ENCODE data around the gene LRP6.

Gene LRP6

DNA sequence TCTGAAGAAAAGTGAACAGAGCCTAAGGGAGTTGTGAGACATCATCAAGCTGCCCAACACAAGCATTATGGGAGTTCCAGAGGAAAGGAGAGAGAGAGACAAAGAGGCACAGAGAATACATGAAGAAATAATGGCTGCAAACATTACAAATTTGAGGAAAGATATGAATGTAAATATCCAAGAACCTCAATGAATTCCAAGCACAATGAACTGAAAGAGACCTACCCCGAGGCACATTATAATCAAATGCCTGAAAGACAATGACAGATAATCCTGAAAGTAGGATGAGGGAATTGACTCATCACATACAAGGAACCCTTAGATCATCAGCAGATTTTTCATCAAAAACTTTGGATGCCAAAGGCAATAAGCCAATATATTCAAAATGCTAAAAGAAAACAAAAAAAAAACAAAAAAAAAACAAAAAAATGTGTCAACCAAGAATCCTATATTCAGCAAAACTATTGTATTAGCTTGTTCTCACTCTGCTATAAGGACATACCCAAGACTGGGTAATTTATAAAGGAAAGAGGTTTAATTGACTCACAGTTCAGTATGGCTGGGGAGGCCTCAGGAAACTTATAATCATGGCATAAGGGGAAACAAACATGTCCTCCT, 158.3 kb downstream of the LRP6 start:
- no peak overlapping the region for H3K27ac ChIP-seq
- TF ChIP-seq, protein P1, sequence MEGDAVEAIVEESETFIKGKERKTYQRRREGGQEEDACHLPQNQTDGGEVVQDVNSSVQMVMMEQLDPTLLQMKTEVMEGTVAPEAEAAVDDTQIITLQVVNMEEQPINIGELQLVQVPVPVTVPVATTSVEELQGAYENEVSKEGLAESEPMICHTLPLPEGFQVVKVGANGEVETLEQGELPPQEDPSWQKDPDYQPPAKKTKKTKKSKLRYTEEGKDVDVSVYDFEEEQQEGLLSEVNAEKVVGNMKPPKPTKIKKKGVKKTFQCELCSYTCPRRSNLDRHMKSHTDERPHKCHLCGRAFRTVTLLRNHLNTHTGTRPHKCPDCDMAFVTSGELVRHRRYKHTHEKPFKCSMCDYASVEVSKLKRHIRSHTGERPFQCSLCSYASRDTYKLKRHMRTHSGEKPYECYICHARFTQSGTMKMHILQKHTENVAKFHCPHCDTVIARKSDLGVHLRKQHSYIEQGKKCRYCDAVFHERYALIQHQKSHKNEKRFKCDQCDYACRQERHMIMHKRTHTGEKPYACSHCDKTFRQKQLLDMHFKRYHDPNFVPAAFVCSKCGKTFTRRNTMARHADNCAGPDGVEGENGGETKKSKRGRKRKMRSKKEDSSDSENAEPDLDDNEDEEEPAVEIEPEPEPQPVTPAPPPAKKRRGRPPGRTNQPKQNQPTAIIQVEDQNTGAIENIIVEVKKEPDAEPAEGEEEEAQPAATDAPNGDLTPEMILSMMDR (IDR thresholded peaks at IDR 0.05): no peak
- no peak for DNase-seq (ENCODE audit: low spot score)
- H3K4me3 ChIP-seq: no peak overlapping the region

DNA sequence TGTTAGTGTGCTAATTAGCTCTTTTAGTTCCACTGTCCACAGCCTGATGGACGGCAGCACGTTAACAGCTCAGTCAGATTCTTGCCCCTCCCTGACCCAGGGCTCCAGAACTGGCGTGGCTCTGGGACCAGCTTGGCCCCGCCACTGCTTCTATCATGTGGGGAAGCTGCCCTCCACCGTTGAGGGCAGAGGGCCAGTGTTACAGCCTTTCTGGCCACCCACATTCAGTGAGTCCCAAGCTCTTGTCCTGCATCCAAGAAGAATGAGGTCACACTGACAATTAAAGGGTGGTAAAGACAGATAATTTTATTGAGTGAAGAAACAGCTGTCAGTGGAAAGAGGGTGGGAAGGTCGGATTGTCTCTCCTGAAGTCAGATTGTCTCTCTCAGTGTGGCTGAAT, 159.2 kb downstream of the LRP6 start:
- TF ChIP-seq, protein P1 (IDR thresholded peaks at IDR 0.05): no peak
- no peak overlapping the region for H3K27ac ChIP-seq
- no peak overlapping the region for H3K4me3 ChIP-seq
- no peak for DNase-seq (ENCODE audit: low spot score)

DNA sequence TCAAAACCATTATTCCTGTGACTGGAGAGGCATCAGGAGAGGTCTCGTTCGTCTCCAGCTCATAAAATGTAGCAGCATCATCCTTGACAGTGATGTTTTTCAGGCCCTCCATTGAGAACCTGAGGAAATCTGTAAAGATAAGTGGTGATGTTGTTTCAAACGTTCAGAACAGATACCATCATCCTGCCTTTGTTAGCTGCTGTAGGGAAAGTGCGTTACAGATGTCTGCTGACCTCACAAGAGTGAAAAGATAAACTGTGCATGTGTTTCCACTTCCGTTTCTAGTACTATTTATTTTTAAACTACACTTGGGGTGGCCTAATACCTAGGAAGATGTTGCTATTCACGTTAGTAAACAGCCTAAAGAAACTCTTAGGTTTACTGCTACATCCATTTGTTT, 167.7 kb downstream of the LRP6 start:
- DNase-seq (ENCODE audit: low spot score): no peak
- TF ChIP-seq, protein P1 (IDR thresholded peaks at IDR 0.05): no peak
- Histone ChIP-seq H3K4me3 (no peak overlapping the region), H3K27ac (no peak overlapping the region)

DNA sequence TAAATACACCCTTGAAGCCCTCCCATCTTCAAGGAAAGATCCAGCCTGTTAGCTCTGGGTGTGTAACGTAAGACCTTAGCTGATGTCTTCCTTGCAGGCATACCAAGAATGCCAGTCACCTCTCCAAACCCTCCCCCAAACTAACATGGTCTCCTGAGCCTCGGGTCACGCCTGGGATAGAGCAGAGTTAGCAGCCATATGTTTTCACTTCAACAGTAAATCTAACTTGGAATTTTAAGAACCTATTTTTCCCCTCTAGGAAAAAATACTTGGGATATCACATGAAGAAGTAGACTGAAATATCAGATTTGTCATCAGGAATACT, 168.2 kb downstream of the LRP6 start:
- TF ChIP-seq, protein P1 (IDR thresholded peaks at IDR 0.05): no peak
- DNase-seq (ENCODE audit: low spot score): no peak

DNA sequence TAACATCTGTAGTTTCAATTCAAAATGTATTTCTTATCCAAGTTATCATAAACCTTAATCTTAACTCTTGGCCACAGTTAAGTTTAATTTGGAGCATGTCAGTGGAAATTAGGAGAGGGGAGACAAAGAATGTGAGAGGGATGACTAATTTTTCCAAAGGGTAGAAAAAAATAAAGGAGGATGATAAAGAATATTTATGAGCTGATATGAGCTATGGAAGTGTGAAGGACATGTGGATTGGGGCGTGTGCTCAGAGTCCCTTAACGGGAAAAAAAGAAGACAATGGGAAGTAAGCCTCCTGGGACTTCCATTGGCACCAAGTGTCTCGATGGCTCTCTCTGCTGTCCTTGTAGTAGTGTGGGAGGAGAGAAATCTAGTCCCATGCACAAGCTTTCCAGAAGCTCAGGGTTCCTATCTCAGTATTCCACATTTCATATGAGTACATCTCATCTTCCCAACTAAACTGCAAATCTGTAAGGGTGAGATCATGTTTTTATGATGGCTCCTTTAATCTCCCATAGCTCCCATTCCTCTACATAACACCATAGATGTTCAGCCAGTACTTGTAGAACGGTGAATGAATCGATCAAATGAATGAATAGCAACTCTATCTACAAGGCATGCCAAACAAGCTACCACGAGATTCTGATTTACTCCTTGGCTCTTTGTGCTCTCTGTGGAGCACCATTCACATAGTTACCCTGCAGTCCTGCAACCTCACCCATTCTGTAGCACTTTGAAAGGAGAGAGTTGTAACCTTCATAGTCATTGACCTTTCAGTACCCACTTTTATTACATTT, 168.8 kb downstream of the LRP6 start:
- no peak overlapping the region for H3K4me3 ChIP-seq
- DNase-seq (ENCODE audit: low spot score): no peak
- H3K27ac ChIP-seq: no peak overlapping the region
- TF ChIP-seq, protein P1 (IDR thresholded peaks at IDR 0.05): no peak

More for the DNA sequence above, 168.2 kb downstream of the LRP6 start:
- Histone ChIP-seq H3K4me3 (no peak overlapping the region), H3K27ac (no peak overlapping the region)

DNA sequence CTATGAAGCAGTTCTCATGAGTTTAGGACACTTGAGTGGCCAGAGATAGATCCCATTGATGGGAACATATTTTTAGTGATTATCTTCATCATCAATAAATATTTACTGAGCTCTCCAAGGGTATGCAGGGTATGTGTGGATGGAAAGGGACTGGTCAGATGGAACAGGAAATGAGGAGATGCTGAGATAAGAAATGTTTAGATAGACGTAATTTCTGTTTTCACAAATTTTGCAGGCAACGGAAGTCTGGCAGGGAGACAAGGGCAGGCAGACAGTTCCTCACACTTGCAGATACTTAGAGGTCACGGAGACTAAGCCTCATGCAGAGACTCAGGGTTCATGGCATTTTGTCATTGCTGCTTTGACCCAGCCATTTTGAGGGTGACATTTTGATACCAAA, 171.8 kb downstream of the LRP6 start:
- no peak overlapping the region for H3K4me3 ChIP-seq
- no peak for DNase-seq (ENCODE audit: low spot score)
- TF ChIP-seq, protein P1 (IDR thresholded peaks at IDR 0.05): no peak
- no peak overlapping the region for H3K27ac ChIP-seq

DNA sequence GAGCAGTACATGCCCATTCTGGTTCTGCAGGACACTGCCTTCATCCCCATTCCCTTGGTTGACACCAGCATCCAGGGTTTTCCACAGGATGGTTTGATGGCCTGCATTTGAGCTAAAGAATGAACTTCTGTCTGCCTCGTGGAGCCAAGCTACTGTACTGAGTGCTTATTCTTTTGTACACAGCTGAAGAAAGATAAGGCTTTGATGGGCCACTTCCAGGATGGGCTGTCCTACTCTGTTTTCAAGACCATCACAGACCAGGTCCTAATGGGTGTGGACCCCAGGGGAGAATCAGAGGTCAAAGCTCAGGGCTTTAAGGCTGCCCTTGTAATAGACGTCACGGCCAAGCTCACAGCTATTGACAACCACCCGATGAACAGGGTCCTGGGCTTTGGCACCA, 172.4 kb downstream of the LRP6 start:
- TF ChIP-seq, protein P1 (IDR thresholded peaks at IDR 0.05): no peak
- Histone ChIP-seq H3K27ac (no peak overlapping the region), H3K4me3 (no peak overlapping the region)
- DNase-seq (ENCODE audit: low spot score): no peak

All from coronary artery (tissue), 2 donors.